Stimulated activated CD8-positive, alpha-beta memory T cell treated with anti-CD3 and anti-CD28 coated beads, Interleukin-2, amount 100 ng/mL, for 48 hours (primary cell): ENCODE results near the gene PRKCA.
A peak's percentile ranks its signal among the peaks of the same experiment; 100 is the strongest.
"Not testable (repeated sequence)": the region's sequence is repeated elsewhere in the genome, so short reads cannot be mapped to it uniquely, and the experiment has no call there.

ENCODE experiments used
- DNase-seq, 2 donors: peaks; one replicate each; pipeline ENCODE4 v3.0.0-alpha.2; 2020; ENCODE audit warnings: low read depth in 2 of 2

PRKCA gene

DNA sequence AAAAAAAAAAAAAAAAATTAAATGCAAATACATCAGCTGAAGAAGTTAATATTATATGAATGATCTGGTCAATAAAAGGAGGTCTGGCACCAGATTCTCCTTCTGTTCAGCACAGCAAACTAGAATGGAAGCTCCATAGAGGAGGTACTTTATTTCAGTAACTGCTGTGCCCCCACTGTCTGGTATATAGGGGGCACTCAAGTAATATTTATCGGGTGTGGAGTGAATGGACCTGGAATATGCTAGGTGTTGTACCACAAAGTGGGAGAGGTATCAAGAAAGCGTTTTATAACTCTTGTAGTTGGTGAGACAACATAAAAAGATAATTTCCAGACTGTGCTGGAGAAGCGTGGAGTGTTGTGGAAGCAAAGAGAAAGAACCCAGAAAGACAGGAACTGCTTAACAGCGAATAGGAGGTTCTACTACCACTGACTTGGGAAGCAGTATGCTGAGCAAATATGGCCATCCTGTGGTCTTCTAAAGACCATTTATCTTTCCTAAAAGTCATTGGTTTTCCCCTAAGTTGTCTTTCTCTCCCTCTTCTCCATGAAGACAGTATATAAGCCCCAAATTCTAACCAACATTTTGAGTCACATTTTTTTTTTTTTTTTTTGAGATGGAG is 12.2 kb upstream of the PRKCA start:
- no peak for DNase-seq

DNA sequence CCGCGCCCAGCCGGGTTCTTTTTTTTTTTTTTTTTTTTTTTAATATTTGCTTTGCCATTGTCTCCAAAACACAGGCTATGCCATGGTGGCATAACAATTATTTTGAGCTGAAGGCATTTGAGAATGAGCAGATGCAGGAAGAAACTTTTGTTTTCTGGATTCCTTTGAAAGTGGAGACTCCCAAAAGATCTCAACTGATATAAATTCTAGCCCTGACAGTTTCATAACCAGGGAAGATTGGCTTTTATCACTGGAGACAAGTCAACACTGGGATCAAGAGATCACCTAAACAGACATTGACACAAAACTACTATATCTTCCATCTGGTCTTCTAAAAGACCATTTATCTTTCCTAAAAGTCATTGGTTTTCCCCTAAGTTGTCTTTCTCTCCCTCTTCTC is 10.1 kb upstream of the PRKCA start:
- DNase-seq = no peak

DNA sequence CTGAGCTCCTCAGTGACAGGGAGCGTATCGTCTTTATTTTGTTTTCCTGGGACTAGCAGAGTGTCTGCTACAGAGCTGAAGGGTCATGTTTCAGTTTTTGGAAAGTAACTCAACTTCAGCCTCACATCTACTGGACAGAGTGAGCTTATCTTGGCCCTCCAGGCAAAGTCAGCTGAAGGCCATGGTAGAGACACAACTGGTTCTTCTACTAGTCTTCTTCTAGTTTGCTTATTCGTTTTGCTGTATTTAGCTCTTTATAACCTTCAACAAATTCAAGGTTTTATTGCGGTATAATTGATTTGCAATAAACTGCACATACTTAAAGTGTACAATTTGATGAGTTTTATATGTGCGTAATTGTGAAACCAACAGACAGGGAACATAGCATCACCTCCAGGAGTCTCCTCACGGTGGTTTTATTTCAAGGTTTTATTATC is 6.1 kb upstream of the PRKCA start:
- DNase-seq = no peak

DNA sequence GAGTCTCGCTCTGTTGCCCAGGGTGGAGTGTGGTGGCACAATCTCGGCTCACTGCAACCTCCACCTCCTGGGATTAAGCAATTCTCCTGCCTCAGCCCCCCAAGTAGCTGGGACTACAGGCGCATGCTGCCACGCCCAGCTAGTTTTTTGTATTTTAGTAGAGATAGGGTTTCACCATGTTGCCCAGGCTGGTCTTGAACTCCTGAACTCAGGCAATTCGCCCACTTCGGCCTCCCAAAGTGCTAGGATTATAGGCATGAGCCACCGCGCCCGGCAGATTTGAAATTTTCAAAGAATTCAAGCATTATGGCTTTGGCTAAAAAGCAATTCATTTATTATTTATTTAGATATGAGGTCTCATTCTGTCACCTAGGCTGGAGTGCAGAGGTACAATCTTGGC is 5.0 kb upstream of the PRKCA start:
- not testable (repeated sequence) for DNase-seq

DNA sequence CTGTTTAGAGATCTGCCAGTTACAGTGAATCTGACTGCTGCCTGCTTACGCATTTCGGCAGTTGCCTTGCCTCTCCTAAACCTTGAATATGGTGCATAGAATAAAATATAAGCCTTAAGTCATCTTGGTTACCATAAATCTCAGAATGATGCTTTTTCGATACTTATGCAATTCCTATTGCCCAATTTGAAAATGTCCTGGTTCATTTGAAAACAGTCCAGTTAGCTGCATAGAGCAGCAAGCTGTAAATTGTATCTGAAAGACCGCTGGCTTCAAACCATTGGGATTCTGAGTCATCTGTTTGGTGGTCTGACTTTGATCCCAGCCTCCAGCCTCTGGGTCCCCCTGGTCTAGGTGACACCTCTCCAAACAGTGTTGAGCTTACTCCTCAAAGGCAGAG is 2.7 kb upstream of the PRKCA start:
- DNase-seq = no peak

DNA sequence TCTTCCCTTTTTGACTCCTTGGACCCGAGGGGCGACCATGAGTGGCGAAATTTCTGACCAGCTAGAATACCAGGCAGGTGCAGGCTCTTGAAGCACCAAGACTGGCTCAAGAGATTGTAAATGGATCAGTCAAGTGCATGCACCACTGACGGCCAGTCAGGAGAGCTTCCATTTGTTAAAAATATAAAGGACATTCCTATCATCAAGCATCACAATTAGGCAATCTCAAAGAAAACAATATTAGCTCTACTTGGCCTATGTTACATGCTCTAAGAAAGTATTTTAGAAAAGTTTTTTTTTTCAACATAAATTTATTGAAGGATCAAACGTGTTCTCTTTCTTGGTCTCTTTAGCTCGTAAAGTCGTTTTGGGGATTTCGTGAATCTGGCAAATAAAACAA is 1.5 kb upstream of the PRKCA start:
- no peak for DNase-seq

DNA sequence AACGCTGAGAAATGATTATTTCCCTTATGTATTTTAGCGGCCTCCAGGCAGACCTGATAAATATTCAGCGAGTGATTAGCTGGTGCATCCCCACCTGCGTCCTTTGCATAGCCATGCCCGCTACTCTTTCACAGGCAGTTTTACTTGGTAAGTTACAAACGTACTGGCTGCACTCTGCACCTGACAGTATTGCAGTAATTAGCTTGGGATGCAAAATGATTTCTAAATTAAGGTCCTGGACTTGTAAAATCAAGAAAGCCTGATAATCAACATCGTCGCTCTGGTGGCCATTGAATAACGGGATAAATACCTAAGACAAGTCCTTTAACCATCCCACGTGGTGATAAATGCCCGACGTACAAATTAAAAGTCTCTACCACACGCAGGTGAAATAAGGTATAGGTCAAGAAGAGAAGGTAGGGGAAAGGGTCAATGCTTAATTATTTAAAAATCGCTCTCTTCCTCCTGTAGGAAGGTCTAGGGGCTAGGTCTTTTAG is 998 bp upstream of the PRKCA start:
- no peak for DNase-seq

DNA sequence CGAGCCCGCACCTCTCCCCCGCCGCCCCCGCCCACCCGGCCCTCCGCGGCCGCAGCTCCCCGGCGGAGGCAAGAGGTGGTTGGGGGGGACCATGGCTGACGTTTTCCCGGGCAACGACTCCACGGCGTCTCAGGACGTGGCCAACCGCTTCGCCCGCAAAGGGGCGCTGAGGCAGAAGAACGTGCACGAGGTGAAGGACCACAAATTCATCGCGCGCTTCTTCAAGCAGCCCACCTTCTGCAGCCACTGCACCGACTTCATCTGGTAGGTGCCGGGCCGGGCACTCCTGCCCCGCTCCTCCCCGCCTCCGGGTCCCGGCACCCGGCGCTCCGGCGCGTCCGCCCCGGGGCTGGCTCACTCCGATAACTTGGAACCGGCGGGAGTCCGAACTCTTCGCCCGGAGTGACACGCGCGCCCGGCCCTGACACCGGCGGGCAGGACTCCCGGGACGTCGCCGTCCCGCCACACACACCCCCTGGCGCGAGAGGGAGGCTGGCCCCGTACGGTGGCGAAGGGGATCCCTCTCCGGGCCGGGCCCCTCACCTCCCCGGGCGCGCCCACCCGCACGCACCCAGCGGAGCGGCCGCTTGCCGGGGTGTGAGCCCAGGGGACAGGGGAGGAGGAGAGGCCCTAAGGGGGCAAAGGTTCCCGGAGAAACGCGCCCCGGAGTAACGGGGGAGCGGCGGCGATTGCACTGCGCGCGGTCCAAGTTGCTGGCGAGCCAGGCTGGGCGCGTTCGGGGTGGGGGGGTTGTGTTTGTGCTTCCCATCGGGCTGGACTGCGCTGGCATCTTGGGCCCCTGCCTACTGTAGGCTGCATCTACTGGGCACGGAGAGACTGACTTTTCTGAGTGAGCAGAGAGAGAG is 581 bp downstream of the PRKCA start:
- DNase-seq = peak; percentile 16 to 29

DNA sequence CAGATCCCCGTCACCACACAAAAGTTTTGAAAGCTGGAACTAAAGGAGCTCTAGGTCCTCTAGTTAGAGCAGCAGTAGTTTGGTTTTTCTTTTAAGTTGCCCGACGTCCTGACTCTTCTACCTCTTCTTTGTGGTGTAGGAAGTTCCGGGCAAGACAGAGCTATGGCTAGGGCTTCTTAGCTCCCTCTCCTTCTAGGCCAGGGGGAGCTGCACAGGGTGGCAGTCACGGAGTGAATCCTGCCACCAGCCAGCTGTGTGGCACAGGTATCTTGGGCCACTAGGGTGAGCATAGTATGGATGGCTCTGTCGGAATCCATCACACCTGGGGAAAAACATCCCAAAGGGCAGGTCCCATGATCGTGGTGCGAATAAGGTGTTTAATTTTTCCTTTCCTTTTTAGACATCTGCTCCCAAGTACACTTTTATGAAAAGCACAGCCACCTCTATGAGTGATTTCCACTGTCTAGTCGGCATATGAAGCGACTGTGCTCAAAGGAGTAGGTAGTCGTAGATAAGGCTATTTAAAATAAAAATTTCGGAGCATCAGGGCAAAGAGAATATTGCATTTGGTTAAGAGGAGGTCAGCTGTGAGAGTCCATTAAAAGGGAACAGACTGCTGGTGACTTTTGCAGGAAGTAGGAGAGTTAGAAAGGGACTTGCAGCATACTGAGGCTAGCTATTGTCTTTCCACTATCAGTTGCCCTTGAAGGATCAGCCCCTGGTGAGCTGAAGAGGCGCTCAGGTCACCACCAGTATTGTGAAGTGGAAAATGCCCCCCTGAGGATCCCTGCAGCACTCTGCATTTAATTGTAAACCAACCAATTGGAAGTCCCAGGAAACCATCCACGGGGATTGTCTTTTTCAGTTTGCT is 2.1 kb downstream of the PRKCA start:
- DNase-seq = no peak

DNA sequence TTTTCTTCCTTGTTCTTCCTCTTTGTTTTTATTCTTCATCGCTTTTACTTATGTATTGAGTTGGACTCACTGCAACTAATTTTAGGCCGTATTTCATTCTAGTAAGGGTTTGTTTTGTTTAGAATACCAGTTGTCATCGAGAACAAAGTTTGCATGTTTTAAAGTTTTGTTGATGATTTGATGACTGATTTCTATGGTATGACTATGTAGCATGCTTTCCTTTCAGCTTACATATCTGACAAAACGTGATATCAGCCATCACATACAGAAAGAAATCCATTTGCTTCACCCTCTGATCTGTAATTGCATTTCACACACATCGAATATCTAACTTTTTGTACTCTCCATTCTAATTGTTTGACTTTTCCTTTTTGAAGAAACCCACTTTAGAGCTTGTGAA is 4.0 kb downstream of the PRKCA start:
- no peak for DNase-seq

DNA sequence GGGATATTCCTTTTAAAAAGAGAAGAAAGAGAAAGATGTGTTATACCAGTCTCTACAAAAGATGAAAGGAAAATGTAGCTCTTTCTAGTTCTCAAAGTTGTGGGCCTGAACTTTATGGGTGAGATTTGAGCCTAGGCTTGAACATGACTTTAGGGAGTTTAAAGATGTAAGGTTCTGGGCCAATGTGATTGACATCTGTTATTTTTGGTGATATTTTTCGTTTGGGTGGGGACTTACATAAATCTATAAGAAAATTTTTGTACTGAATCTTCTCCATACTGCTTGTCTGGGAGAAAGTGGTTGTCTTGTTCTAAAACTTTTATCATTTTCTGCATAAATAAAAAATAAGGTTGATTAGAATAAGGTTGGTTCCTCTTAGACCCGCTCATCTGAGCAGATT is 4.8 kb downstream of the PRKCA start:
- DNase-seq = no peak

DNA sequence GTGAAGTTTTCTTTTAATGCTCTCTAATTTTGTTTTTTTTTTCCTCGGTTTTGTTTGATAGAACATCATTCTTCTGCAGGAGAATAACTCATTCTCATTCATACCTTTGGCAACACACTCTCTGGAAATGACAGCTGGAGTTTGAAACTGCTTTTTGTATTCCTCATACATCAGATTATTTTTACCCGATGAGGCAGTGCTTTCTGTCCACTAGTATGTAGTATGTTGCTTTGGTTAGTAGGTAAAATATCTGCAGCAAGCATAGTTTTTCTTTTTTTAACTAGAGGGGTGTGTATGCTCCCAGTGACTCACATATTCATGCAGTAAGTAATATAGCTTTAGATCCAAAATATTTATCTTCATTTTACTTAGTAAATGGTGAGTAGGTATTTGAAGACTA is 6.4 kb downstream of the PRKCA start:
- no peak for DNase-seq

DNA sequence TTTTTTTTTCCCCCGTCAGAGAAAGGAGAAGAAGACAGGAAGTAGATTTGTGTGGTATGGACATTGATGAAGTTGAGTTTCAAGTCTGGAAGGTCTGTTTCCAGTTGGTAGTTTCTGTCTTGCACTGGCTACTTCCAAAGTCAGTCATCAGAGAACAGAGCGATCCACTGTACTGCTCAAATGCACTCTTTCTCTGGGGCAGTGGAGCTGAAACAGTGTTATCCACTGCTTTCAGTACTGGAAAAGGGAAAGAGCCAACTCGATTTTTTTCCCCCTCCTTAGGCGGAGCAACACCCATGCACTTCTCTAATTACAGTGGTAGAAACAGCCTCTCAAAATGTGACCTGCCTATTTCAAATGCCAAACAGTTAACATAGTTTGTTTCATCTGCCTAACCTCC is 7.4 kb downstream of the PRKCA start:
- no peak for DNase-seq

DNA sequence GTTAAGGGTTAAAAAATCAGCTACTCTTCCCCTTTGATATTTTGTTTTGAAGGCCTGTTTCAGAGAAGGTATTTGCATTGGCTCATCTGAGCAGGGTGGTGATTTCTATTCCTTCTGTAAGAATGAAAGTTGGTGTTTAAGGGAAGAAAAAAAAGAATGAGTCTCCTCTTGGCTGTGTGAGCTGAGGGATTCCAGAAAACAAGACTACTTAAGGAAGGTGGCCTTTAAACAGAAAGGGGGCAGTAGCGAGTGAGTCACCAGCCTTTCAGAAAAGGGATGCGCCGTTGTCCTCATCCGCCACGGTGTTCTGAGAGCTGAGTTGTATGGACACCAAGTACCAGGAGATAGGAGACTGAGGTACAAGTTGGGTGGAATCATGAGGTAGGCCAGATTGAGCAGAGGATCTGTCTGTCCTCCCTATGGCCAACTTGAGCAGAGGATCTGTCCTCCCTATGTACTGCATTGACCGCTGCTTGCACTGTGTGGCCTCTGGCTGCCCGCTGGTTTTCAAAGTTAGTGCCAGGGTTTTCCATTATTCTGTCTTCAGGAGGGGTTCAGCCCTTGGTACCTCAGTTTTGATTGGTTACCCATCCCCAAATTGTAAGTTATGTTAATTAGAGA is 8.2 kb downstream of the PRKCA start:
- peak in 1 of 2 donors; percentile 24 for DNase-seq

DNA sequence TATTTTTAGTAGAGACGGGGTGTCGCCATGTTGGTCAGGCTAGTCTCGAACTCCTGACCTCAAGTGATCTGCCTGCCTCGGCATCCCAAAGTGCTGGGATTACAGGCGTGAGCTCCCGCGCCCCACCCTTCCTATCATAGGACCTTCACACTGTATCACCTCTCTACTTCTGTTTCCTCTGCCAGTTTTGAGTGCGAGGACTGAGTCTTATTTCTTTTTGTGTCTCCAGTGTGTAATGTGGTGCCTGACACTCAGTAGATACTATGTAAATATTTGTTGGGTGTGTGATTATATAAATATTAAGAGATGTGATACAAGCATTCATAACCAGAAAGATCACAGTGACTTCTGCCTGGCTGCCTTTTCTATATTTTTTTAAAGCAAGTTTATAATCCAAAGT is 10.5 kb downstream of the PRKCA start:
- DNase-seq = no peak

DNA sequence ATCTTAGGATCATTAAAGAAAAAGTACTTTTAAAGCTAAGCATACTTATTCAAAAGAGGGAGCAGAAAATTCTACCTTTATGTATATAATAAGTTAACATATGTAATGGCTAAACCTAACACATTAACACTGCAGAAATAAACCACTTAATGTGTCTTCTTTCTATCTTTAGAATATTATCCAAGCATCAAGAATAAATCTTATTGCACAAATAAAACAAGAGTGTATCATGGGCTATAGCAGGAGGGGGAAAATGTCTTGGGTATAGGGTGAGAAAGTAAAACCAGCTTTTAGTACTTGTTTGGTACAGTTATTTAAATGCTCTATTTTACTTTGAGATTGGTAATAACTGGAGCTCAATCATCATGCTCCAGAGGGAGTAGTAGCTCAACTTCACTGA is 10.9 kb downstream of the PRKCA start:
- DNase-seq = no peak

DNA sequence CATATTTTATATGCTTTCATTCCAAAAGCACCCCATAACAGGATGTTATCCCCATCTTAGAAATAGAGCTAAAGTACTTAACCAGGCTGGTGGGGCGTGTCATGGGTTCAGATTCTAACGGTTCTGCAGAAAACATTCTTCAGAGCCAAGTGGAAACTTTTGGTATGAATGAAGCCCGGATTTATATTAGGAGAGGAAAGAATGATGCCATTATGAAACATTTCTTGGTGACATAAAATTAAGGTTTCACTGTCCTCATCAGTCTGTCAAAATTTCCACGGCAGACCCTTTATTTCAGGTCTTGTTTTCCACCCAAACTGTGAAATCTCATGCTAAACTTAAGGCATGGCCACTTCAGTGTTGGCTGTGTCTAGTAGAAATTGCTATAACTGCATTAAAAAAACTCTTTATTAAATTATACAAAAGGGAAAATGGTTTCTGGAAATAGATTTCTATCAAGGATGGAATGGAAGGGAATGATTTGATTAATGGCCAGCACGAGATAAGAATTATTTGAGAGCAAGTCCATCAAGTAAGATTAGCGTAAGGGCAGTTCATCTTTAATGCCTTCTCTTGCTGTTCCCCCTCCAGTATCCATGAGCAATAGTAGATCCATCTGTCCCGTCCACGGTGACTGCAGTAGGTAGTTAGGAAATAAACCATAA is 11.7 kb downstream of the PRKCA start:
- peak; percentile 23 to 43 for DNase-seq

DNA sequence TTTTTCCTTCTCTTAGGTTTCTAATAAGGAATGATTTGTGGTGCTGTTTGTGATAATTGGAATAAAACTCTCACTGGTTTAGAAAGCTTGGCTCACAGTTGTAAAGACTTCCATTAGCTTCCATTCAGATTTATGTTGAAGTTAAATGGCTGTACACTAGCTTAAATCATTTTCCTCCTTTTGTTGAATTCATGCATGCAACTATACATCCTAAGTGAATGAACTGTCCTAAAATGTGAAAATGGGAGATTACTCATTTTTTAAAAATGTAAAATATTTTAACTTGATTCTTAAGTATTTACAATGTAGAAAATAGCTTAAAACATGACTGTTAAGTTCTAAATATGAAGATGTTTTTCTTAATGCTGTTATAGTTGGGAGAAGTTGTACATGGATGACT is 15.2 kb downstream of the PRKCA start:
- DNase-seq = no peak

DNA sequence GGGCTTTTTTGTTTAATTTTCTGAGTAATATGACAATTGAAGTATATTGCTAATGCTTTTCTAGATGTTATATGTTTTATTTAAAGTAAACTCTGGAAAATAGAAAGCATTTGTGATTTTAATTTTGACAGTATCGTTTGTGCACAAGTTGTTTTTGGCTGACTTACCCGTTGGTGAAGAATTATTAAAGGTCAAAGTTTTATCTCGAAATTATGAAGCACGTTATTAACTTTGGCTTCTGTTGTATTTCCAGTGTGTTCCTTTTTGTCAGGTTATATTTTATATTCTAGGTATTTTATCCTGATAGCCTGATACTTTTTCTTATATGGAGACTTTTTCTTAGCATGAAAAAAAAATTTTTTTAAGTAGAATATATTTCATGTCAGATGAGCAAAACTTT is 16.8 kb downstream of the PRKCA start:
- no peak for DNase-seq

DNA sequence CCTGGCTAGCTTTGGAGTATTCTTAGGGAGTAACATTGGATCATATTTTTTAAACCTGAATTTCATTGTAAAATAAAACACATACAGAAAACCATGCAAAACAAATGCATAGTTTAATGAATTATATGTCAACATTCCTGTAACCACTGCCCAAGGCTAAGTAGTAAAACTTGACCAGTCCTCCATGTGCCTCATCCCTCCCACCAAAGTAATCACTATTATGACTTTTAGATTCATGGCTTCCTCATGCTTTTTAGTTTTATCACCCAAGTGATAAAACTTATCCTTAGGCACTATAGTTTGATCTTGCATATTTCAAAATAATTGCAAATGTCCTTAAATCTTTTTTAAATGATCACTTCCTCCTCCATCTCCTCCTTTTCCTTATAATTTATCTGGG is 20.4 kb downstream of the PRKCA start:
- no peak for DNase-seq

DNA sequence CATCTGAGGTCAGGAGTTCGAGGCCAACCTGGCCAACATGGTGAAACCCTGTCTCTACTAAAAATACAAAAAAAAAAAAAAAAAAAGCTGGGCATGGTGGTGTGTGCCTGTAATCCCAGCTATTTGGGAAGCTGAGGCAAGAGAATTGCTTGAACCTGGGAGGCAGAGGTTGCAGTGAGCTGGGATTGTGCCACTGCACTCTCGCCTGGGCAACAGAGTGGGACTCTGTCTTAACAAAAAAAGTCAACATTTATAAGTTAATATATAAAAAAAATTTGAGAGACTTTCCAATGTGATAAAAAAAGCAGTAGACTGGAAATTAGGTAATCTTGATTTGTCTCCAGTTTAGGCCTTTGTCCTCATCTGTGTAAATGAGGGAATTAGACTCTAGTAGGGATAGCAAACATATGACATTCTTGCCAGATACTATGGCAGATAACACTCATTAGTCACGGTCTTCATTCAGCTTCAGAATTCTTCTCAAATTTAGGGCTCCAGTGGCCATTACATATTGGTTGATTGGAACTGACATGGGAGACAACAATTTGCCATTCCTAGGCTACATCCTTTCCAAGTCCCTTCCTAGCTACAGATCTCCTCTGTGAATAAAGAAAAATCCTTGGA is 22.1 kb downstream of the PRKCA start:
- DNase-seq = not testable (repeated sequence)
